DND-41 (cell line): ENCODE data around the gene DNM2.

Source experiments
- EZH2 ChIP-seq: IDR thresholded peaks from 3 replicates; pipeline ENCODE4 v1.6.1; 2012; ENCODE audit warnings: borderline replicate concordance, low read depth, mild to moderate bottlenecking, moderate library complexity, low read length, inconsistent platforms; ENCODE audit not compliant: severe bottlenecking
- TF ChIP-seq, protein P1 (sequence below): IDR thresholded peaks from 2 replicates; pipeline ENCODE4 v1.5.1; 2012; ENCODE audit warnings: borderline replicate concordance, low read length, moderate library complexity, mild to moderate bottlenecking; ENCODE audit not compliant: poor library complexity, severe bottlenecking; ENCODE audit errors: extremely low read depth

GRCh38 chr19:10868872-10869547 lies 151.1 kb downstream of the DNM2 start:
- no peak for TF ChIP-seq EZH2
- TF ChIP-seq, protein P1, sequence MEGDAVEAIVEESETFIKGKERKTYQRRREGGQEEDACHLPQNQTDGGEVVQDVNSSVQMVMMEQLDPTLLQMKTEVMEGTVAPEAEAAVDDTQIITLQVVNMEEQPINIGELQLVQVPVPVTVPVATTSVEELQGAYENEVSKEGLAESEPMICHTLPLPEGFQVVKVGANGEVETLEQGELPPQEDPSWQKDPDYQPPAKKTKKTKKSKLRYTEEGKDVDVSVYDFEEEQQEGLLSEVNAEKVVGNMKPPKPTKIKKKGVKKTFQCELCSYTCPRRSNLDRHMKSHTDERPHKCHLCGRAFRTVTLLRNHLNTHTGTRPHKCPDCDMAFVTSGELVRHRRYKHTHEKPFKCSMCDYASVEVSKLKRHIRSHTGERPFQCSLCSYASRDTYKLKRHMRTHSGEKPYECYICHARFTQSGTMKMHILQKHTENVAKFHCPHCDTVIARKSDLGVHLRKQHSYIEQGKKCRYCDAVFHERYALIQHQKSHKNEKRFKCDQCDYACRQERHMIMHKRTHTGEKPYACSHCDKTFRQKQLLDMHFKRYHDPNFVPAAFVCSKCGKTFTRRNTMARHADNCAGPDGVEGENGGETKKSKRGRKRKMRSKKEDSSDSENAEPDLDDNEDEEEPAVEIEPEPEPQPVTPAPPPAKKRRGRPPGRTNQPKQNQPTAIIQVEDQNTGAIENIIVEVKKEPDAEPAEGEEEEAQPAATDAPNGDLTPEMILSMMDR = no peak
